Type B pancreatic cell (in vitro differentiated cells): ENCODE measurements around the gene ADAM10. TPM values are rescaled to one million over a fixed set of nuclear protein-coding genes. Genes with fewer than 3 reads are reported as not detected.
A peak's percentile ranks its signal among the peaks of the same experiment; 100 is the strongest.

Experiments used
- DNase-seq: peaks from one replicate; pipeline ENCODE4 v3.0.0; 2021; ENCODE audit warnings: mixed read lengths; ENCODE audit not compliant: unreplicated experiment; ENCODE audit errors: extremely low spot score
- H3K27ac Mint-ChIP-seq: 2 replicates; pipeline ENCODE4 v1.8.0; 2021; ENCODE audit warnings: mild to moderate bottlenecking, mixed read lengths
- H3K27me3 Mint-ChIP-seq: 2 replicates; pipeline ENCODE4 v1.8.0; 2021; ENCODE audit warnings: mixed read lengths
- H3K36me3 Mint-ChIP-seq: 2 replicates; pipeline ENCODE4 v1.8.0; 2021; ENCODE audit warnings: mixed read lengths
- H3K4me1 Mint-ChIP-seq: one replicate; pipeline ENCODE4 v1.8.0; 2021; ENCODE audit warnings: mixed read lengths; ENCODE audit not compliant: unreplicated experiment
- H3K4me3 Mint-ChIP-seq: 2 replicates; pipeline ENCODE4 v1.8.0; 2021; ENCODE audit warnings: mild to moderate bottlenecking, mixed read lengths
- H3K9me3 Mint-ChIP-seq: 2 replicates; pipeline ENCODE4 v1.8.0; 2021; ENCODE audit warnings: mixed read lengths
- total RNA-seq: library from RNA; stranded (reverse); gene quantifications from 2 replicates; pipeline ENCODE4 v1.2.1, GENCODE V29; 2021; ENCODE audit warnings: low replicate concordance
- TF ChIP-seq, protein P1 (sequence below): fragments of 200-600 bp; sonication (generic); conservative IDR thresholded peaks from 2 replicates; pipeline ENCODE4 v1.5.0; 2021; ENCODE audit warnings: antibody characterized with exemption, mild to moderate bottlenecking

Gene ADAM10
- total RNA-seq, 1 donor from 2014 or later, result 228 TPM

DNA sequence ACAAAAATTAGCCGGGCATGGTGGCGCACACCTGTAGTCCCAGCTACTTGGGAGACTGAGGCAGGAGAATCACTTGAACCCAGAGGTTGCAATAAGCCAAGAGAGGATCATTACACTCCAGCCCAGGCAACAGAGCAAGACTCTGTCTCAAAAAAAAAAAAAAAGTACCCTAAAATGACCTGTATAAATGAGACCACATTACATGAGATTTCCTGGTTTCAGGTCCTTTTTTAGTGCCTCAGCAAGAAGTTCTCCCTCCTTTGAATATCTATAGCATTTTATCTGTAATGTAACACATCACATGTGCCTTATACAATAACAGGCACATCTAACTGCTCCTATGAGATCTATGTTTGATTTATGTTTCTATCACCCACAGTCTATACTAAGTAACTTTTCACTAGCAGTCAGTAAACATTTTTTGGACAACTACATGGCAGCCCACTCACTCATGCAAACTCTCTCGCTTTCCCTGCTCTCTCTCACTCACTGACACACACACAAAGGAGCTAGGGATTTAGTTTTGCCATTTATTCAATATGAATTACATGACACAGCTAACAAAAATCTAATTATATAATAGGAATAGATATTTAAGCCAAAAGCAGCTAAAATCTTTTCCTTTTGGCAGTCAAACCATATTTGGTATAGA, 34.1 kb downstream of the ADAM10 start:
- no peak overlapping the region for H3K4me3 Mint-ChIP-seq
- H3K9me3 Mint-ChIP-seq, result no peaks in the 10 kb centered on the region
- peaks cover 21% of the 10 kb centered on the region for H3K36me3 Mint-ChIP-seq
- TF ChIP-seq, protein P1, sequence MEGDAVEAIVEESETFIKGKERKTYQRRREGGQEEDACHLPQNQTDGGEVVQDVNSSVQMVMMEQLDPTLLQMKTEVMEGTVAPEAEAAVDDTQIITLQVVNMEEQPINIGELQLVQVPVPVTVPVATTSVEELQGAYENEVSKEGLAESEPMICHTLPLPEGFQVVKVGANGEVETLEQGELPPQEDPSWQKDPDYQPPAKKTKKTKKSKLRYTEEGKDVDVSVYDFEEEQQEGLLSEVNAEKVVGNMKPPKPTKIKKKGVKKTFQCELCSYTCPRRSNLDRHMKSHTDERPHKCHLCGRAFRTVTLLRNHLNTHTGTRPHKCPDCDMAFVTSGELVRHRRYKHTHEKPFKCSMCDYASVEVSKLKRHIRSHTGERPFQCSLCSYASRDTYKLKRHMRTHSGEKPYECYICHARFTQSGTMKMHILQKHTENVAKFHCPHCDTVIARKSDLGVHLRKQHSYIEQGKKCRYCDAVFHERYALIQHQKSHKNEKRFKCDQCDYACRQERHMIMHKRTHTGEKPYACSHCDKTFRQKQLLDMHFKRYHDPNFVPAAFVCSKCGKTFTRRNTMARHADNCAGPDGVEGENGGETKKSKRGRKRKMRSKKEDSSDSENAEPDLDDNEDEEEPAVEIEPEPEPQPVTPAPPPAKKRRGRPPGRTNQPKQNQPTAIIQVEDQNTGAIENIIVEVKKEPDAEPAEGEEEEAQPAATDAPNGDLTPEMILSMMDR, result no peak
- no peaks in the 10 kb centered on the region for H3K27me3 Mint-ChIP-seq
- H3K27ac Mint-ChIP-seq, result no peak overlapping the region
- peaks cover 9% of the 10 kb centered on the region for H3K4me1 Mint-ChIP-seq
- no peak for DNase-seq

DNA sequence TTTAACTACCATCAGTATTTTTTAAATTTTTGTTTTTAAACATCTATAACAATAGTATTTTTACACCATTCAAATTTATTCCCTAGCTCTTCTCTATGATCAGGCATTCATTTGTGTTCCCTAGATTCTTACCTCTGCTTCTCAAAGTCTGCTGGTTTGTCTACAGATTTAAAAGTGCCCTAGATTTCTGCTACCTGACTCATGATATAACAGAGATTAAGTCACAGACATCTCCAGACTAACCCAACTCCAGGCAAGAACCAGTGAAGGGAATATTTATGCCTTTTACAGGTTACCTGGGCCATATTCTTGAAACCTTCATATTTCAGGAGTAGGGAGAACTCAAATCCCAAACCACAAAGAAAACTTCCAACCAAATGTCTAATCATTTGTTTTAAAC, 38.8 kb downstream of the ADAM10 start:
- Mint-ChIP-seq H3K4me1 (peaks cover 4% of the 10 kb centered on the region), H3K27me3 (no peaks in the 10 kb centered on the region), H3K4me3 (no peak overlapping the region), H3K36me3 (peaks cover 39% of the 10 kb centered on the region), H3K27ac (no peak overlapping the region), H3K9me3 (no peaks in the 10 kb centered on the region)
- TF ChIP-seq, protein P1, result no peak
- no peak for DNase-seq

DNA sequence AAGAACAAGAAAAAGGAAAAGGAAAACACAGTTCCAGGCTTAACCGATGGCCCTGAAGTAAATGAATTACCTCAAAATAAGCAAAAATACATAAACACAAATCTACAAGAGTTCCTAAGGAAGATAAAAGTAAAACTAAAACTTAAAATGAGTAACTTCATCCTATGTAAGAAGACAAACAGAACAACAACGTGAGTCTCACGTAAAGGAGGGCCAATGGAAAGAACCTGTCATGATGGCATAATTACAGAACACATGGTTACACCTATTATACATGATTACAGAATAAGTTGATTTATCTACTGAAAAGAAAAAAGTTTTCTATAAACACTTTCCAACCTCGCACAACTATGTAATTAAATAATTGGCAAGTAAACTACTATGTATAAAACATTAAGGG, 42.1 kb downstream of the ADAM10 start:
- no peaks in the 10 kb centered on the region for H3K4me1 Mint-ChIP-seq
- DNase-seq, result no peak
- H3K36me3 Mint-ChIP-seq, result peaks cover 45% of the 10 kb centered on the region
- TF ChIP-seq, protein P1, result no peak
- no peaks in the 10 kb centered on the region for H3K27me3 Mint-ChIP-seq
- H3K4me3 Mint-ChIP-seq, result no peak overlapping the region
- H3K27ac Mint-ChIP-seq, result no peak overlapping the region
- peaks cover 6% of the 10 kb centered on the region for H3K9me3 Mint-ChIP-seq

DNA sequence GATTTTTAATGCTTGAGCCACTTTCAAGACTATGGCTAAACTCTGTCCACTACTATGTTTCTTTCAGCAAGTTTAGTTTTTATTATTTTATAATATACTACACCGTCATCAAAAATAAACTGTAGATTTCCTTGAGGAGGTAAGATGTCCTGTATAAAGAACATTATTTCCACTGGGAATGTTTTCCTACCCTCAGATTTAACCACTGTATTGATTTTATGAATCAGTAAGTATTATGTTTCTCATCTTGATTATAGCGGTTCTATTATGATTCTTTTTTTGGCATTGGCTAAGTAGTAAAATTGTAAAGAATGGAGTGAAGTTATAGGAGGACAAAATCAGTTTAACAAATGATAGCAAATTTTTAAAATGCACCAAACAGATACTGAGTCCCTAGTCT, 44.4 kb downstream of the ADAM10 start:
- no peaks in the 10 kb centered on the region for H3K4me1 Mint-ChIP-seq
- H3K27me3 Mint-ChIP-seq, result no peaks in the 10 kb centered on the region
- H3K36me3 Mint-ChIP-seq, result peaks cover 55% of the 10 kb centered on the region
- H3K27ac Mint-ChIP-seq, result no peak overlapping the region
- H3K4me3 Mint-ChIP-seq, result no peak overlapping the region
- no peak for DNase-seq
- TF ChIP-seq, protein P1, result no peak
- H3K9me3 Mint-ChIP-seq, result peaks cover 9% of the 10 kb centered on the region

DNA sequence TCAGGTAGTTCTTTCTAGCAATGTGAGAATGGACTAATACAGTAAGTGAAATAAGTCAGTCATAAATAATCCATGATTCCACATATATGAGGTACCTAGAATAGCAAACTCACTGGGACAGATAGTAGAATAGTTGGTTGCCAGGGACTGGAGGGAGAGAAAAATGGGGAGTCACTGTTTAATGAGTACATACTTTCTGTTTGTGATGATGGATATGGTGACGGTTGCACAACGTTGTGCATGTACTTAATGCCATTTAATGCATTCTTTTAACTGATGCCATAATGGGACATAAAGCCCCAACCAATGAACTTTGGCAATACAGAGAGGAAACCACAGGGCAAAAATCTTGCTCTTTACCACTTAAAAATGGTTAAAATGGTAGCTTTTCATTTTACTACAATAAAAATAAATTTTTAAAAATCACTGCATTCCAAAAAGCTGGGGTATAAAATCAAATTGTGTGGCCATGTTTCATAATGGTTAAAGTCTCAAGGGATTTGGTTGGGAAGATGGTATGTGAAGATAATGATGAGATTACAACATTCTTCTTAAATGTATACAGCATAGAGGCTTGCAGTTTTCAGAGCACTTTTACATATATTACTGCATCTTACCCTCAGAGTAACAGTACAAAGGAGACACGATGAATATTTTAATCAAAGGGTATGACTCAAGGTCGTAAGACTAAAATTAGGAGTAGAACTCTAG, 45.2 kb downstream of the ADAM10 start:
- no peak for DNase-seq
- Mint-ChIP-seq H3K27ac (peak overlapping the region; percentile 0), H3K27me3 (no peaks in the 10 kb centered on the region), H3K9me3 (peaks cover 15% of the 10 kb centered on the region), H3K4me3 (no peak overlapping the region), H3K4me1 (no peaks in the 10 kb centered on the region), H3K36me3 (peaks cover 57% of the 10 kb centered on the region)
- TF ChIP-seq, protein P1, result no peak
